Smooth muscle cell (in vitro differentiated cells): Measurements from ENCODE around the gene SYNJ1. TPM values are rescaled to one million over a fixed set of nuclear protein-coding genes. Genes with fewer than 3 reads are reported as not detected.

Source experiments
- DNase-seq: peaks from one replicate; lab custom pipeline; 2025; ENCODE audit not compliant: unreplicated experiment; lab: John Stamatoyannopoulos, UW
- H2AFZ ChIP-seq: fragments of 200-600 bp; sonication (generic); 2 replicates; pipeline ENCODE4 v1.6.0; 2016; ENCODE audit warnings: antibody characterized with exemption, low read depth, mild to moderate bottlenecking
- H3F3A ChIP-seq: fragments of 200-600 bp; sonication (generic); 2 replicates; pipeline ENCODE4 v1.6.0; 2017; ENCODE audit warnings: antibody characterized with exemption, low read depth
- H3K27ac ChIP-seq: fragments of 200-600 bp; sonication (generic); 2 replicates; pipeline ENCODE4 v1.5.1; 2016; ENCODE audit warnings: low read depth, mild to moderate bottlenecking
- H3K27me3 ChIP-seq: fragments of 200-600 bp; sonication (generic); 2 replicates; pipeline ENCODE4 v1.6.1; 2016; ENCODE audit warnings: low read depth, mild to moderate bottlenecking
- H3K36me3 ChIP-seq: fragments of 200-600 bp; sonication (generic); 2 replicates; pipeline ENCODE4 v1.5.1; 2016; ENCODE audit warnings: low read depth
- H3K4me1 ChIP-seq: fragments of 200-600 bp; sonication (generic); 2 replicates; pipeline ENCODE4 v1.5.1; 2016; ENCODE audit warnings: low read depth
- H3K4me2 ChIP-seq: fragments of 200-600 bp; sonication (generic); 2 replicates; pipeline ENCODE4 v1.6.0; 2016; ENCODE audit warnings: mild to moderate bottlenecking
- H3K4me3 ChIP-seq: fragments of 200-600 bp; sonication (generic); 2 replicates; pipeline ENCODE4 v1.5.1; 2016; ENCODE audit warnings: mild to moderate bottlenecking
- H3K79me2 ChIP-seq: fragments of 200-600 bp; sonication (generic); 2 replicates; pipeline ENCODE4 v1.6.0; 2016; ENCODE audit warnings: low read depth, mild to moderate bottlenecking
- H3K9ac ChIP-seq: fragments of 200-600 bp; sonication (generic); 2 replicates; pipeline ENCODE4 v1.6.0; 2016; ENCODE audit warnings: low read depth
- H3K9me3 ChIP-seq: fragments of 200-600 bp; sonication (generic); replicated peaks from 2 replicates; pipeline ENCODE4 v1.5.1; 2016; ENCODE audit warnings: low read depth
- H4K20me1 ChIP-seq: fragments of 200-600 bp; sonication (generic); 2 replicates; pipeline ENCODE4 v1.6.0; 2016; ENCODE audit warnings: low read depth
- WGBS: methylation state at CpG from one replicate; pipeline ENCODE4 v1.1.7; 2016; ENCODE audit warnings: low lambda C conversion rate; 5-methylcytosine and 5-hydroxymethylcytosine counted together
- polyA plus RNA-seq: library from polyadenylated mRNA; unstranded; fragments of >200 nt; fragmentation: Nextera tagmentation; extraction: Ambion mirVana; gene quantifications from 2 replicates; pipeline ENCODE4 v1.2.1, GENCODE V29; 2016
- total RNA-seq: library from RNA; depleted of rRNA; stranded (reverse); fragments of >200 nt; gene quantifications from 2 replicates; pipeline ENCODE4 v1.2.3, GENCODE V29; 2014
- TF ChIP-seq, protein P1 (sequence below): fragments of 200-600 bp; sonication (generic); IDR thresholded peaks from 2 replicates; pipeline ENCODE4 v1.5.1; 2017; ENCODE audit warnings: borderline replicate concordance, mild to moderate bottlenecking, antibody characterized with exemption; ENCODE audit not compliant: insufficient read depth, poor library complexity, severe bottlenecking

SYNJ1 gene
- total and polyA plus RNA-seq, 2 experiments from 2014 or later, result 2.7 to 8.5 TPM

- Histone ChIP-seq H3K4me3 (no peak overlapping the region), H3K9me3 (no peaks in the 10 kb centered on the region), H2AFZ (no peak overlapping the region), H3K9ac (no peak overlapping the region), H3K4me1 (no peaks in the 10 kb centered on the region), H3K36me3 (peaks cover 12% of the 10 kb centered on the region), H3K79me2 (no peaks in the 10 kb centered on the region), H3K4me2 (no peak overlapping the region), H4K20me1 (no peaks in the 10 kb centered on the region), H3K27ac (no peak overlapping the region), H3K27me3 (no peaks in the 10 kb centered on the region), H3F3A (no peaks in the 10 kb centered on the region)
- DNase-seq, result no peak
- 84% methylated on average over 2 of the region's 2 CpGs for WGBS
- TF ChIP-seq, protein P1, sequence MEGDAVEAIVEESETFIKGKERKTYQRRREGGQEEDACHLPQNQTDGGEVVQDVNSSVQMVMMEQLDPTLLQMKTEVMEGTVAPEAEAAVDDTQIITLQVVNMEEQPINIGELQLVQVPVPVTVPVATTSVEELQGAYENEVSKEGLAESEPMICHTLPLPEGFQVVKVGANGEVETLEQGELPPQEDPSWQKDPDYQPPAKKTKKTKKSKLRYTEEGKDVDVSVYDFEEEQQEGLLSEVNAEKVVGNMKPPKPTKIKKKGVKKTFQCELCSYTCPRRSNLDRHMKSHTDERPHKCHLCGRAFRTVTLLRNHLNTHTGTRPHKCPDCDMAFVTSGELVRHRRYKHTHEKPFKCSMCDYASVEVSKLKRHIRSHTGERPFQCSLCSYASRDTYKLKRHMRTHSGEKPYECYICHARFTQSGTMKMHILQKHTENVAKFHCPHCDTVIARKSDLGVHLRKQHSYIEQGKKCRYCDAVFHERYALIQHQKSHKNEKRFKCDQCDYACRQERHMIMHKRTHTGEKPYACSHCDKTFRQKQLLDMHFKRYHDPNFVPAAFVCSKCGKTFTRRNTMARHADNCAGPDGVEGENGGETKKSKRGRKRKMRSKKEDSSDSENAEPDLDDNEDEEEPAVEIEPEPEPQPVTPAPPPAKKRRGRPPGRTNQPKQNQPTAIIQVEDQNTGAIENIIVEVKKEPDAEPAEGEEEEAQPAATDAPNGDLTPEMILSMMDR, result peak; percentile 43
Measured at GRCh38 chr21:32653326-32653901, 74.4 kb downstream of the SYNJ1 start.

GRCh38 chr21:32648165-32648564, 79.6 kb downstream of the SYNJ1 start:
- H2AFZ ChIP-seq, result no peak overlapping the region
- no peak overlapping the region for H3K4me2 ChIP-seq
- no peaks in the 10 kb centered on the region for H3F3A ChIP-seq
- H3K4me3 ChIP-seq, result no peak overlapping the region
- H3K27me3 ChIP-seq, result no peaks in the 10 kb centered on the region
- H3K9ac ChIP-seq, result no peak overlapping the region
- H3K9me3 ChIP-seq, result no peaks in the 10 kb centered on the region
- no peak overlapping the region for H3K27ac ChIP-seq
- H4K20me1 ChIP-seq, result no peaks in the 10 kb centered on the region
- H3K36me3 ChIP-seq, result no peaks in the 10 kb centered on the region
- TF ChIP-seq, protein P1, result no peak
- DNase-seq, result no peak
- H3K79me2 ChIP-seq, result no peaks in the 10 kb centered on the region
- H3K4me1 ChIP-seq, result no peaks in the 10 kb centered on the region

DNA sequence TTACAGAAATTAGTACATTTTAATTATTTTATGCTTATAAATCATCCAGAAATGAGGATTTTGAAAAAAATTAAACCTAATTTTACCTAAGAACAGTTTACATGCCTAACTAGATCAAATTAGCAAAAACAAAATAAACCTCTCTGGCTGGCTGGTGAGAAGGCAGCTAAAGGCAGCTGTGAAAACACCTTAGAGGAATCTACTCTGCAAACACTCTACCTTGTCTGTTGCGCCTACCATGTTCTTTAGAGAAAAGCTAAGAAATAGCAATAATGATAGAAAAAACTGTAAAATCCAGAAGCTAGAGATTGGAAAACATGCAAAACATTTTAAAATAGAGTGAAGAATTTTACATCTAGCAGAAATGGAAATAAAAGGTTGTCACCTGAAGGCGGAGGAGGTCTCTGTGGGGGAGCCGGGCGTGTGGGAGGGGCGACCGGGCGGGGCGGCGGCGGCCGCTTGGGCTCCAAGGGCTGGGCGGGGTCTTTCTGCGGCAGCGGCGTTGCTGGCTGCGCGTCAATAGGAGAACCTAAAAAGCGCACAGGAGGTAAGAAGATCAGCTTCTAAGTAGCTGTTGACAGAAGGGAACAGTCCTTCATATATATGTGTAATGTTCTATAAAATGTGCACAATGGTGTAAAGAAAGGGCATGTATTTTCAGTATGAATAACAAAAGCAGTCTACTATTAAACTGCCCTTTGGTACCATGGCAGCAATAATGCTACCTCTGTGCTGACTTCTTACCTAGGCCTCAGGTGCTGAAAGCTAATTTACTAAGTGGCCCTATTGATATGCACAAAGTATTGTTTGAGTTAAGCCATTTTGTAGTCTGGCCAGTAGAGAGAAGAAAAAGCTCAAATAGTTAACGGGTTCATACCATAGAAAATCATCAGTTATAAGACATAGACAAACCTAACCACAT, 82.3 kb downstream of the SYNJ1 start:
- no peak overlapping the region for H3K4me2 ChIP-seq
- peak overlapping the region; percentile 15 for H3K4me3 ChIP-seq
- H3K9ac ChIP-seq, result no peak overlapping the region
- H2AFZ ChIP-seq, result no peak overlapping the region
- H3K27me3 ChIP-seq, result no peaks in the 10 kb centered on the region
- no peaks in the 10 kb centered on the region for H3K36me3 ChIP-seq
- TF ChIP-seq, protein P1, result no peak
- no peaks in the 10 kb centered on the region for H3F3A ChIP-seq
- no peaks in the 10 kb centered on the region for H3K4me1 ChIP-seq
- no peak for DNase-seq
- no peaks in the 10 kb centered on the region for H3K9me3 ChIP-seq
- no peak overlapping the region for H3K27ac ChIP-seq
- no peaks in the 10 kb centered on the region for H3K79me2 ChIP-seq
- no peaks in the 10 kb centered on the region for H4K20me1 ChIP-seq
- WGBS, result 49% methylated on average over 19 of the region's 19 CpGs
